Endothelial cell of umbilical vein (primary cell): Measurements from ENCODE around the gene ZNF783. TPM values are rescaled to one million over a fixed set of nuclear protein-coding genes. Genes with fewer than 3 reads are reported as not detected.
A peak's percentile ranks its signal among the peaks of the same experiment; 100 is the strongest.

Source experiments
- BruUV-seq: library from RNA; stranded (reverse); fragments of 400-500 nt; replicated peaks from 2 replicates; lab custom pipeline; 2021; lab: Mats Ljungman, UMichigan
- CTCF ChIA-PET: fragments of 300-600, 350-600 bp; sonication (Branson Sonifier 250); formaldehyde crosslinking; loops from one replicate; lab custom pipeline; 2021; ENCODE audit warnings: antibody characterized with exemption, inconsistent platforms; lab: Charles Lee
- POLR2A ChIA-PET: fragments of 300-600, 350-600 bp; sonication (Branson Sonifier 250); formaldehyde crosslinking; loops from one replicate; lab custom pipeline; 2021; ENCODE audit warnings: antibody characterized with exemption, inconsistent platforms; lab: Charles Lee
- DNase-seq: peaks from one replicate; pipeline ENCODE4 v3.0.0-alpha.2; 2011; ENCODE audit warnings: low read depth, low spot score
- FAIRE-seq: peaks from 2 replicates; lab custom pipeline; 2011; peaks lifted over from hg19 to GRCh38; lab: Jason Lieb, UNC
- H2AFZ ChIP-seq: 2 replicates; pipeline ENCODE4 v1.6.0; 2012; ENCODE audit warnings: low read depth, low read length, control low read depth, inconsistent platforms
- H3K27ac ChIP-seq: 2 replicates; pipeline ENCODE4 v1.5.1; 2011; ENCODE audit warnings: low read depth, mild to moderate bottlenecking, control low read depth, low read length, moderate library complexity; ENCODE audit not compliant: insufficient read depth
- H3K27me3 ChIP-seq, 2 experiments: 2 replicates each; pipeline versions ENCODE4 v1.6.0 to v1.6.1; 2011; ENCODE audit warnings: low read length in 2 of 2, mixed read lengths in 1 of 2; ENCODE audit not compliant: control insufficient read depth in 2 of 2, insufficient read depth in 2 of 2
- H3K36me3 ChIP-seq, 2 experiments: 2 replicates in 1 of 2; 3 replicates in 1 of 2; pipeline ENCODE4 v1.5.1; 2011; ENCODE audit warnings: low read length in 2 of 2, mild to moderate bottlenecking in 1 of 2, moderate library complexity in 1 of 2; ENCODE audit not compliant: control insufficient read depth in 2 of 2, insufficient read depth in 2 of 2; ENCODE audit errors: extremely low read depth in 1 of 2
- H3K4me1 ChIP-seq: 3 replicates; pipeline ENCODE4 v1.5.1; 2011; ENCODE audit warnings: mild to moderate bottlenecking, low read length; ENCODE audit not compliant: control insufficient read depth, insufficient read depth; ENCODE audit errors: extremely low read depth
- H3K4me2 ChIP-seq: 2 replicates; pipeline ENCODE4 v1.6.1; 2011; ENCODE audit warnings: low read length, control low read depth, mixed read lengths; ENCODE audit not compliant: insufficient read depth
- H3K4me3 ChIP-seq, 3 experiments: fragments of 200-600 bp in 1 of 3; sonication (generic), shearing (Covaris generic) in 1 of 3; replicated peaks in 1 of 3; 2 replicates each; pipeline ENCODE4 v1.5.1; 2011 to 2016; ENCODE audit warnings: control low read depth in 3 of 3, low read length in 3 of 3, mild to moderate bottlenecking in 2 of 3, inconsistent platforms in 1 of 3, low read depth in 1 of 3, moderate library complexity in 1 of 3; ENCODE audit not compliant: insufficient read depth in 1 of 3
- H3K79me2 ChIP-seq: 2 replicates; pipeline ENCODE4 v1.6.0; 2012; ENCODE audit warnings: low read length, inconsistent platforms; ENCODE audit not compliant: control insufficient read depth, insufficient read depth
- H3K9ac ChIP-seq: replicated peaks from 2 replicates; pipeline ENCODE3; 2011; ENCODE audit warnings: low read length, control low read depth; ENCODE audit not compliant: insufficient read depth; ENCODE audit errors: extremely low read depth
- H3K9me1 ChIP-seq: replicated peaks from 3 replicates; pipeline ENCODE4 v1.6.0; 2011; ENCODE audit warnings: mild to moderate bottlenecking, low read length; ENCODE audit not compliant: control insufficient read depth, insufficient read depth; ENCODE audit errors: extremely low read depth
- H3K9me3 ChIP-seq: replicated peaks from 2 replicates; pipeline ENCODE4 v1.5.1; 2012; ENCODE audit warnings: low read length, inconsistent platforms; ENCODE audit not compliant: control insufficient read depth, insufficient read depth
- H4K20me1 ChIP-seq: replicated peaks from 2 replicates; pipeline ENCODE3; 2011; ENCODE audit warnings: mild to moderate bottlenecking, low read length; ENCODE audit not compliant: control insufficient read depth, insufficient read depth; ENCODE audit errors: extremely low read depth
- CTCF ChIP-seq, 2 donors: IDR thresholded peaks; 1 replicate in 1 of 2; 2 replicates in 1 of 2; pipeline ENCODE4 v1.5.1; 2011; ENCODE audit warnings: low read length in 2 of 2, mild to moderate bottlenecking in 2 of 2, moderate library complexity in 2 of 2, control low read depth in 1 of 2, inconsistent platforms in 1 of 2, low read depth in 1 of 2; ENCODE audit not compliant: insufficient read depth in 1 of 2; ENCODE audit errors: extremely low read depth in 1 of 2
- EZH2 ChIP-seq: IDR thresholded peaks from 2 replicates; pipeline ENCODE4 v1.6.1; 2012; ENCODE audit warnings: borderline replicate concordance, low read depth, mild to moderate bottlenecking, moderate library complexity, low read length, inconsistent platforms; ENCODE audit not compliant: severe bottlenecking
- GATA2 ChIP-seq: IDR thresholded peaks from 2 replicates; pipeline ENCODE4 v1.7.0; 2011; ENCODE audit warnings: low read depth, mild to moderate bottlenecking, moderate library complexity, mixed read lengths, low read length; ENCODE audit not compliant: insufficient read length, insufficient read depth
- JUN ChIP-seq: IDR thresholded peaks from 2 replicates; pipeline ENCODE4 v1.6.1; 2011; ENCODE audit warnings: borderline replicate concordance, low read depth; ENCODE audit not compliant: insufficient read length, insufficient read depth
- MYC ChIP-seq: IDR thresholded peaks from one replicate; pipeline ENCODE4 v1.6.1; 2011; ENCODE audit warnings: mild to moderate bottlenecking, low read depth, low read length
- POLR2A ChIP-seq: IDR thresholded peaks from 2 replicates; pipeline ENCODE4 v1.6.1; 2012; ENCODE audit warnings: low read depth, mild to moderate bottlenecking, control low read depth, low read length
- POLR2AphosphoS5 ChIP-seq: IDR thresholded peaks from 2 replicates; pipeline ENCODE4 v1.6.1; 2012; ENCODE audit warnings: low read depth, mild to moderate bottlenecking, control low read depth, low read length, moderate library complexity; ENCODE audit not compliant: insufficient read depth
- dilution Hi-C: fragments of 300-500 bp; cut with MboI; formaldehyde crosslinking; loops from one replicate; pipeline ENCODE4 v1.15.0; 2019; ENCODE audit warnings: low sequenced_read_pairs; ENCODE audit not compliant: extremely low pct_ligation_motif_present
- intact Hi-C: fragments of 100-400 bp; cut with micrococcal nuclease; formaldehyde crosslinking; loops from one replicate; pipeline ENCODE4 v1.10.0; 2022
- polyA plus RNA-seq, 4 experiments: library from polyadenylated mRNA; depleted of rRNA in 3 of 4; stranded (reverse) in 3 of 4; unstranded in 1 of 4; fragments of >200 nt; gene quantifications; 2 replicates each; pipeline versions ENCODE4 v1.2.1 to v1.2.3, GENCODE V29; 2011 to 2012; ENCODE audit warnings: missing spikeins in 1 of 4
- total RNA-seq: library from RNA; stranded (reverse); gene quantifications from 2 replicates; pipeline ENCODE4 v1.2.3, GENCODE V29; 2021
- TF ChIP-seq, protein P1 (sequence below): IDR thresholded peaks from 2 replicates; pipeline ENCODE4 v1.6.1; 2011; ENCODE audit not compliant: insufficient read depth, insufficient read length

Gene ZNF783
- total and polyA plus RNA-seq, 2 donors (not counting 3 experiments of a cell fraction or from before 2014, with no cell fraction given), result 7.3 to 9.8 TPM

- POLR2A ChIA-PET, result no interaction called here
- Histone ChIP-seq H3K9ac (no peak overlapping the region), H3K27ac (peak overlapping the region; percentile 31), H3K4me2 (no peak overlapping the region), H2AFZ (no peak overlapping the region), H3K4me1 (peaks cover 9% of the 10 kb centered on the region), H3K36me3 (peaks cover 2 to 8% of the 10 kb centered on the region in 2 experiments), H3K9me3 (no peaks in the 10 kb centered on the region), H3K79me2 (no peaks in the 10 kb centered on the region), H3K9me1 (no peaks in the 10 kb centered on the region), H4K20me1 (no peaks in the 10 kb centered on the region), H3K27me3 (no peaks in the 10 kb centered on the region), H3K4me3 (no peak overlapping the region)
- TF ChIP-seq POLR2AphosphoS5, result peak; percentile 39
- no peak for TF ChIP-seq CTCF (IDR thresholded peaks at IDR 0.05; ENCODE audit: extremely low read depth in 1 of 2, insufficient read depth in 1 of 2, low read depth in 1 of 2, low read length in 2 of 2)
- no peak for TF ChIP-seq GATA2
- no peak for TF ChIP-seq POLR2A
- TF ChIP-seq EZH2, result no peak
- no peak for TF ChIP-seq JUN
- no peak for TF ChIP-seq MYC
- TF ChIP-seq, protein P1, sequence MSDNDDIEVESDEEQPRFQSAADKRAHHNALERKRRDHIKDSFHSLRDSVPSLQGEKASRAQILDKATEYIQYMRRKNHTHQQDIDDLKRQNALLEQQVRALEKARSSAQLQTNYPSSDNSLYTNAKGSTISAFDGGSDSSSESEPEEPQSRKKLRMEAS, result no peak
- BruUV-seq, result no TSS peak
- FAIRE-seq (peak; percentile 54), DNase-seq (peak; percentile 50)
- CTCF ChIA-PET, result interaction anchor here (1.6 kb wide), 2 partner anchors 20 to 28 kb away, joined by 5 to 6 read pairs; partner anchors contain the start of gene ZNF783
- dilution Hi-C loops, result no loop called here
- intact Hi-C loops, result loop anchor here (10.0 kb wide), 1 partner anchor 343 kb away; no protein-coding TSS in a partner anchor
Measured at GRCh38 chr7:149282331-149282655, 20.3 kb downstream of the ZNF783 start.
